SK-N-SH treated with all-trans-retinoic acid at 6 μM for 48 hours (cell line): ENCODE results near the gene ZNF829.

ENCODE experiments used
- ATAC-seq: fragments of 200-7000 bp; cut with Tn5 transposase; 3 replicates; pipeline ENCODE4 v1.9.1; 2020; ENCODE audit warnings: mild to moderate bottlenecking, moderate library complexity
- ARNTL ChIP-seq: fragments of 450-650 bp; formaldehyde crosslinking; IDR thresholded peaks from 2 replicates; pipeline ENCODE4 v1.5.0; 2020; ENCODE audit warnings: low read depth, mild to moderate bottlenecking, moderate library complexity, borderline replicate concordance
- CSDC2 ChIP-seq: fragments of 250-450 bp; sonication (Bioruptor Pico); IDR thresholded peaks from 2 replicates; pipeline ENCODE4 v1.5.0; 2020; ENCODE audit warnings: mild to moderate bottlenecking, moderate library complexity
- CSRNP3 ChIP-seq: fragments of 250-450 bp; sonication (Bioruptor Pico); IDR thresholded peaks from 2 replicates; pipeline ENCODE4 v1.5.1; 2021; ENCODE audit warnings: mild to moderate bottlenecking, moderate library complexity
- ESRRG ChIP-seq: fragments of 250-450 bp; sonication (Bioruptor Pico); IDR thresholded peaks from 2 replicates; pipeline ENCODE4 v1.6.1; 2021; ENCODE audit warnings: mild to moderate bottlenecking
- GLIS3 ChIP-seq: fragments of 250-450 bp; sonication (Bioruptor Pico); IDR thresholded peaks from 2 replicates; pipeline ENCODE4 v1.5.0; 2020; ENCODE audit warnings: mild to moderate bottlenecking, moderate library complexity
- ISL1 ChIP-seq: fragments of 250-450 bp; sonication (Bioruptor Pico); IDR thresholded peaks from 2 replicates; pipeline ENCODE4 v2.1.2; 2022; ENCODE audit warnings: mild to moderate bottlenecking, moderate library complexity
- POU6F1 ChIP-seq: fragments of 250-450 bp; sonication (Bioruptor Pico); IDR thresholded peaks from 2 replicates; pipeline ENCODE4 v1.8.0; 2021; ENCODE audit warnings: low read depth, mild to moderate bottlenecking, moderate library complexity, borderline replicate concordance
- PPARA ChIP-seq: fragments of 250-450 bp; sonication (Bioruptor Pico); IDR thresholded peaks from 2 replicates; pipeline ENCODE4 v1.5.0; 2020; ENCODE audit warnings: mild to moderate bottlenecking, borderline replicate concordance
- RARB ChIP-seq: fragments of 250-450 bp; sonication (Bioruptor Pico); IDR thresholded peaks from 2 replicates; pipeline ENCODE4 v1.8.0; 2021; ENCODE audit warnings: mild to moderate bottlenecking, moderate library complexity
- SNAI2 ChIP-seq: fragments of 250-450 bp; sonication (Bioruptor Pico); IDR thresholded peaks from 2 replicates; pipeline ENCODE4 v1.5.0; 2020; ENCODE audit warnings: mild to moderate bottlenecking, moderate library complexity
- TCF4 ChIP-seq: fragments of 250-450 bp; sonication (Bioruptor Pico); IDR thresholded peaks from 2 replicates; pipeline ENCODE4 v1.8.0; 2021; ENCODE audit warnings: mild to moderate bottlenecking, moderate library complexity, borderline replicate concordance
- TOX ChIP-seq: fragments of 250-450 bp; sonication (Bioruptor Pico); IDR thresholded peaks from 2 replicates; pipeline ENCODE4 v1.8.0; 2021; ENCODE audit warnings: mild to moderate bottlenecking, moderate library complexity, borderline replicate concordance
- ZC3H10 ChIP-seq: fragments of 250-450 bp; sonication (Bioruptor Pico); IDR thresholded peaks from 2 replicates; pipeline ENCODE4 v1.5.1; 2021; ENCODE audit warnings: mild to moderate bottlenecking, moderate library complexity
- ZFP3 ChIP-seq: fragments of 250-450 bp; sonication (Bioruptor Pico); IDR thresholded peaks from 2 replicates; pipeline ENCODE4 v1.5.0; 2020; ENCODE audit warnings: mild to moderate bottlenecking, moderate library complexity
- ZNF565 ChIP-seq: fragments of 450-650 bp; formaldehyde crosslinking; conservative IDR thresholded peaks from 2 replicates; pipeline ENCODE4 v1.5.0; 2020; ENCODE audit warnings: low read depth, mild to moderate bottlenecking, moderate library complexity
- ZNF70 ChIP-seq: fragments of 450-650 bp; formaldehyde crosslinking; IDR thresholded peaks from 2 replicates; pipeline ENCODE4 v1.5.0; 2020; ENCODE audit warnings: mild to moderate bottlenecking, moderate library complexity
- ZNF8 ChIP-seq: fragments of 450-650 bp; formaldehyde crosslinking; IDR thresholded peaks from 2 replicates; pipeline ENCODE4 v1.5.0; 2020; ENCODE audit warnings: mild to moderate bottlenecking, moderate library complexity
- TF ChIP-seq, protein P1 (sequence below): fragments of 250-450 bp; sonication (Bioruptor Pico); IDR thresholded peaks from 2 replicates; pipeline ENCODE4 v1.5.0; 2020; ENCODE audit warnings: mild to moderate bottlenecking, moderate library complexity
- TF ChIP-seq, protein P2 (sequence below): fragments of 250-450 bp; sonication (Bioruptor Pico); IDR thresholded peaks from 2 replicates; pipeline ENCODE4 v1.8.0; 2020; ENCODE audit warnings: mild to moderate bottlenecking, moderate library complexity, borderline replicate concordance
- TF ChIP-seq, protein P3 (sequence below): fragments of 250-450 bp; sonication (Bioruptor Pico); IDR thresholded peaks from 2 replicates; pipeline ENCODE4 v1.5.1; 2020; ENCODE audit warnings: low read depth, mild to moderate bottlenecking, moderate library complexity

ZNF829 gene

DNA sequence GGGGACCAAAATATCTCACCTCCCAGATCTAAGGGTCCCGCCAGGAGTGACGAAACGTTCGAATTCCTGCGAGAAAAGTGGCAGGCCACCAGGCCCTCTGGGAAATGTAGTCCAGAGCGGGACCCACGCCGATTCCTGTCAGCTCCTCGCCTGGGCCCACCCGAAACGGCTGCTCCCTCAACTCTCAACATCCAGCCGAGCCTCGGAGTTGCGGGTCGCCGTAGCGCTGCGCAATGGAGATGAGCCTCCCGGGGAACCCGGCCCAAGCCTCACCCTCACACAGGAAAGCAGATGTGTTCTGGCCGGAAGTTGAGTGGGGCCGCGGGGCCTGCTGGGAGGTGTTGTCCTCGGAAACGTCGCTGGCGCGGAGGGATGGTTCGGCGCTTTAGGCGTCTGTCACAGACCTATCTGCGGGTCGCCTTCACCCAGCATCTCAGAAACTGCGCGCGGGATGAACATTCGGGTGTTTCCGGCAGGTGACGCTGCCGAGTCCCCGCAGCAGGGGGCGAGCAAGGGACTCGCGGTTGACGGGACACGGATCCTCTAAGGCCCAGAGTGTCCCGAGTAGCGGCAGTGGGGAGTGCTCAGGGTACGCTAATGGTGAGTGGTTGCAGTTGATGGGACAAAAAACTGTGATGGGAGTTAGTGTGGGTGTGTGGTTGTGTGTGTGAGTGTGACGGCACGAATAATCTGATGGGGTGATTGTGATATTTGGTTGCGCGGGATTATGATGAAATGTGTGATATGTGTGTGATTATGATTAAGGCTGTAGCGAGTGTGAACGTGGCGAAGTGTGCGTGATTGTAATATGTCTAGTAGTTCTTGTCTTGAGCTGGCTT, at the start of gene ZNF829, which contains the start of gene ZNF568:
Gene ZNF829 (minus strand): TSS at position 300 of the 839 bp plus-strand sequence. CDS start 1,124 bp downstream, outside the sequence.
Gene ZNF568 (plus strand): TSS at position 341 of the 839 bp plus-strand sequence. CDS start 6,439 bp downstream, outside the sequence.
- peak; percentile 97 for ATAC-seq
- TF ChIP-seq TCF4, result peak; percentile 30; the same call in 1 of the 2 replicates
- no peak for TF ChIP-seq POU6F1 (CRISPR knock-in tag)
- TF ChIP-seq CSDC2, result no peak
- TF ChIP-seq, all 23 proteins: peak for 1

GRCh38 chr19:36963280-36963679, 47.2 kb upstream of the ZNF829 start:
- TF ChIP-seq ESRRG (CRISPR knock-in tag), result no peak
- no peak for TF ChIP-seq ZFP3 (CRISPR knock-in tag)
- no peak for ATAC-seq

DNA sequence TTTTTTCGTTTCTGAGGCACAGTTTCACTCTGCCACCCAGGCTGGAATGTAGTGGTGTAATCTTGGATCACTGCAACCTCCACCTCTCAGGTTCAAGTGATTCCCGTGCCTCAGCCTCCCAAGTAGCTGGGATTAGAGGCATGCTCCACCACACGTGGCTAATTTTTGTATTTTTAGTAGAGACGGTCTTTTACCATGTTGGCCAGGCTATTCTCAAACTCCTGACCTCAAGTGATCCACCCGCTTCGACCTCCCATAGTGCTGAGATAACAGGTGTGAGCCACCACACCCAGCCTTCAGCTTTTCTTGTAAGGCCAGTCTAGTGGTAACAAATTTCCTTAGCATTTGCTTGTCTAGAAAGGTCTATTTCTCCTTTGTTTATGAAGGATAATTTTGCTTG, 46.3 kb upstream of the ZNF829 start:
- TF ChIP-seq ARNTL (CRISPR knock-in tag) (no peak), CSRNP3 (CRISPR knock-in tag) (no peak), ZC3H10 (no peak), RARB (CRISPR knock-in tag) (no peak), PPARA (CRISPR knock-in tag) (no peak), TOX (CRISPR knock-in tag) (no peak), ZNF70 (CRISPR knock-in tag) (no peak), GLIS3 (no peak), ZNF565 (no peak), SNAI2 (no peak), TCF4 (no peak)
- TF ChIP-seq, protein P1, sequence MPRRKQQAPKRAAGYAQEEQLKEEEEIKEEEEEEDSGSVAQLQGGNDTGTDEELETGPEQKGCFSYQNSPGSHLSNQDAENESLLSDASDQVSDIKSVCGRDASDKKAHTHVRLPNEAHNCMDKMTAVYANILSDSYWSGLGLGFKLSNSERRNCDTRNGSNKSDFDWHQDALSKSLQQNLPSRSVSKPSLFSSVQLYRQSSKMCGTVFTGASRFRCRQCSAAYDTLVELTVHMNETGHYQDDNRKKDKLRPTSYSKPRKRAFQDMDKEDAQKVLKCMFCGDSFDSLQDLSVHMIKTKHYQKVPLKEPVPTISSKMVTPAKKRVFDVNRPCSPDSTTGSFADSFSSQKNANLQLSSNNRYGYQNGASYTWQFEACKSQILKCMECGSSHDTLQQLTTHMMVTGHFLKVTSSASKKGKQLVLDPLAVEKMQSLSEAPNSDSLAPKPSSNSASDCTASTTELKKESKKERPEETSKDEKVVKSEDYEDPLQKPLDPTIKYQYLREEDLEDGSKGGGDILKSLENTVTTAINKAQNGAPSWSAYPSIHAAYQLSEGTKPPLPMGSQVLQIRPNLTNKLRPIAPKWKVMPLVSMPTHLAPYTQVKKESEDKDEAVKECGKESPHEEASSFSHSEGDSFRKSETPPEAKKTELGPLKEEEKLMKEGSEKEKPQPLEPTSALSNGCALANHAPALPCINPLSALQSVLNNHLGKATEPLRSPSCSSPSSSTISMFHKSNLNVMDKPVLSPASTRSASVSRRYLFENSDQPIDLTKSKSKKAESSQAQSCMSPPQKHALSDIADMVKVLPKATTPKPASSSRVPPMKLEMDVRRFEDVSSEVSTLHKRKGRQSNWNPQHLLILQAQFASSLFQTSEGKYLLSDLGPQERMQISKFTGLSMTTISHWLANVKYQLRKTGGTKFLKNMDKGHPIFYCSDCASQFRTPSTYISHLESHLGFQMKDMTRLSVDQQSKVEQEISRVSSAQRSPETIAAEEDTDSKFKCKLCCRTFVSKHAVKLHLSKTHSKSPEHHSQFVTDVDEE (CRISPR knock-in tag), result no peak
- no peak for ATAC-seq

DNA sequence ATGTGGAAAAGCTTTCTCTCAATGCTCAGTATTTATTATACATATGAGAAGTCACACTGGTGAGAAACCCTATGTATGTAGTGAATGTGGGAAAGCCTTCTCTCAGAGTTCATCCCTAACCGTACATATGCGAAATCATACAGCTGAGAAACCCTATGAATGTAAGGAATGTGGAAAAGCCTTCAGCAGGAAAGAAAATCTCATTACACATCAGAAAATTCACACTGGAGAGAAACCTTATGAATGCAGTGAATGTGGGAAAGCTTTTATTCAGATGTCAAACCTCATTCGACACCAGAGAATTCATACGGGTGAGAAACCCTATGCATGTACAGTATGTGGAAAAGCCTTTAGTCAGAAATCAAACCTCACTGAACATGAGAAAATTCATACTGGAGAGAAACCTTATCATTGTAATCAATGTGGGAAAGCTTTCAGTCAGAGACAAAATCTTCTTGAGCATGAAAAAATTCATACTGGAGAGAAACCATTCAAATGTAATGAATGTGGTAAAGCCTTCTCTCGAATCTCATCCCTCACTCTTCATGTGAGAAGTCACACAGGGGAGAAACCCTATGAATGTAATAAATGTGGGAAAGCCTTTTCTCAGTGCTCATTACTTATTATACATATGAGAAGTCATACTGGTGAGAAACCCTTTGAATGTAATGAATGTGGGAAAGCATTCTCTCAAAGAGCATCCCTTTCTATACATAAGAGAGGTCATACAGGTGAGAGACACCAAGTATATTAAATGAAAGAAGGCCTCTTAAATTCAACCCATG, 34.4 kb upstream of the ZNF829 start:
- no peak for ATAC-seq
- TF ChIP-seq PPARA (CRISPR knock-in tag) (no peak), SNAI2 (no peak), ZNF8 (CRISPR knock-in tag) (no peak), ZC3H10 (no peak), RARB (CRISPR knock-in tag) (no peak), ZNF565 (no peak), CSRNP3 (CRISPR knock-in tag) (no peak), GLIS3 (no peak), ZFP3 (CRISPR knock-in tag) (no peak), ISL1 (CRISPR knock-in tag) (no peak)
- TF ChIP-seq, protein P2, sequence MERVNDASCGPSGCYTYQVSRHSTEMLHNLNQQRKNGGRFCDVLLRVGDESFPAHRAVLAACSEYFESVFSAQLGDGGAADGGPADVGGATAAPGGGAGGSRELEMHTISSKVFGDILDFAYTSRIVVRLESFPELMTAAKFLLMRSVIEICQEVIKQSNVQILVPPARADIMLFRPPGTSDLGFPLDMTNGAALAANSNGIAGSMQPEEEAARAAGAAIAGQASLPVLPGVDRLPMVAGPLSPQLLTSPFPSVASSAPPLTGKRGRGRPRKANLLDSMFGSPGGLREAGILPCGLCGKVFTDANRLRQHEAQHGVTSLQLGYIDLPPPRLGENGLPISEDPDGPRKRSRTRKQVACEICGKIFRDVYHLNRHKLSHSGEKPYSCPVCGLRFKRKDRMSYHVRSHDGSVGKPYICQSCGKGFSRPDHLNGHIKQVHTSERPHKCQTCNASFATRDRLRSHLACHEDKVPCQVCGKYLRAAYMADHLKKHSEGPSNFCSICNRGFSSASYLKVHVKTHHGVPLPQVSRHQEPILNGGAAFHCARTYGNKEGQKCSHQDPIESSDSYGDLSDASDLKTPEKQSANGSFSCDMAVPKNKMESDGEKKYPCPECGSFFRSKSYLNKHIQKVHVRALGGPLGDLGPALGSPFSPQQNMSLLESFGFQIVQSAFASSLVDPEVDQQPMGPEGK (CRISPR knock-in tag), result no peak
- TF ChIP-seq, protein P1 (CRISPR knock-in tag), result no peak
- TF ChIP-seq, protein P3, sequence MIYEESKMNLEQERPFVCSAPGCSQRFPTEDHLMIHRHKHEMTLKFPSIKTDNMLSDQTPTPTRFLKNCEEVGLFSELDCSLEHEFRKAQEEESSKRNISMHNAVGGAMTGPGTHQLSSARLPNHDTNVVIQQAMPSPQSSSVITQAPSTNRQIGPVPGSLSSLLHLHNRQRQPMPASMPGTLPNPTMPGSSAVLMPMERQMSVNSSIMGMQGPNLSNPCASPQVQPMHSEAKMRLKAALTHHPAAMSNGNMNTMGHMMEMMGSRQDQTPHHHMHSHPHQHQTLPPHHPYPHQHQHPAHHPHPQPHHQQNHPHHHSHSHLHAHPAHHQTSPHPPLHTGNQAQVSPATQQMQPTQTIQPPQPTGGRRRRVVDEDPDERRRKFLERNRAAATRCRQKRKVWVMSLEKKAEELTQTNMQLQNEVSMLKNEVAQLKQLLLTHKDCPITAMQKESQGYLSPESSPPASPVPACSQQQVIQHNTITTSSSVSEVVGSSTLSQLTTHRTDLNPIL (CRISPR knock-in tag), result no peak
